ENCODE measurements around the gene ENAH.

The ENAH gene

GRCh38 chr1:225554216-225554812, 98.6 kb downstream of the ENAH start:
- peak; percentile 28 for DNase-seq

- DNase-seq: no peak
These were observed 103.1 kb downstream of the ENAH start for GRCh38 chr1:225549821-225550220.

GRCh38 chr1:225548140-225548857, 104.6 kb downstream of the ENAH start:
- no peak for DNase-seq

- no peak for DNase-seq
These were observed 107.3 kb downstream of the ENAH start for GRCh38 chr1:225545649-225546048.

- peak; percentile 73 for DNase-seq
These were observed 108.0 kb downstream of the ENAH start for GRCh38 chr1:225544924-225545323.

GRCh38 chr1:225544263-225544662, 108.7 kb downstream of the ENAH start:
- DNase-seq: no peak

- no peak for DNase-seq
These were observed 109.6 kb downstream of the ENAH start for GRCh38 chr1:225543350-225543749.

GRCh38 chr1:225541383-225541782, 111.5 kb downstream of the ENAH start:
- DNase-seq: no peak

- no peak for DNase-seq
These were observed 113.3 kb downstream of the ENAH start for GRCh38 chr1:225539575-225539974.

- no peak for DNase-seq
These were observed 113.9 kb downstream of the ENAH start for GRCh38 chr1:225539069-225539468.

GRCh38 chr1:225537554-225538251, 115.2 kb downstream of the ENAH start:
- no peak for DNase-seq

- DNase-seq: no peak
These were observed 117.6 kb downstream of the ENAH start for GRCh38 chr1:225535280-225535679.

GRCh38 chr1:225534772-225535171, 118.2 kb downstream of the ENAH start:
- DNase-seq: no peak

GRCh38 chr1:225534135-225534534, 118.8 kb downstream of the ENAH start:
- DNase-seq: no peak

- DNase-seq: no peak
These were observed 119.7 kb downstream of the ENAH start for GRCh38 chr1:225533238-225533637.

GRCh38 chr1:225532240-225532944, 120.5 kb downstream of the ENAH start:
- peak; percentile 45 for DNase-seq

GRCh38 chr1:225529726-225530125, 123.2 kb downstream of the ENAH start:
- DNase-seq: no peak

GRCh38 chr1:225527575-225527974, 125.3 kb downstream of the ENAH start:
- DNase-seq: no peak

GRCh38 chr1:225526878-225527277, 126.0 kb downstream of the ENAH start:
- DNase-seq: no peak

- DNase-seq: no peak
These were observed 127.5 kb downstream of the ENAH start for GRCh38 chr1:225525377-225525776.

- DNase-seq: no peak
These were observed 128.4 kb downstream of the ENAH start for GRCh38 chr1:225524570-225524969.

GRCh38 chr1:225523263-225523950, 129.5 kb downstream of the ENAH start:
- DNase-seq: no peak

Data from NCI-H1105 treated with DMSO at 0.1 percent for 48 hours (cell line).